NT2/D1 (cell line): ENCODE results near the gene CKS1B.

Experiments used
- SUZ12 ChIP-seq: IDR thresholded peaks from 2 replicates; pipeline ENCODE4 v1.6.1; 2011; ENCODE audit not compliant: insufficient read length, insufficient read depth; ENCODE audit errors: extremely low read depth
- YY1 ChIP-seq: IDR thresholded peaks from 2 replicates; pipeline ENCODE4 v1.6.1; 2011; ENCODE audit not compliant: insufficient read length, insufficient read depth
- ZNF274 ChIP-seq: IDR thresholded peaks from 2 replicates; pipeline ENCODE4 v1.6.1; 2011; ENCODE audit warnings: mild to moderate bottlenecking, low read depth, low read length

DNA sequence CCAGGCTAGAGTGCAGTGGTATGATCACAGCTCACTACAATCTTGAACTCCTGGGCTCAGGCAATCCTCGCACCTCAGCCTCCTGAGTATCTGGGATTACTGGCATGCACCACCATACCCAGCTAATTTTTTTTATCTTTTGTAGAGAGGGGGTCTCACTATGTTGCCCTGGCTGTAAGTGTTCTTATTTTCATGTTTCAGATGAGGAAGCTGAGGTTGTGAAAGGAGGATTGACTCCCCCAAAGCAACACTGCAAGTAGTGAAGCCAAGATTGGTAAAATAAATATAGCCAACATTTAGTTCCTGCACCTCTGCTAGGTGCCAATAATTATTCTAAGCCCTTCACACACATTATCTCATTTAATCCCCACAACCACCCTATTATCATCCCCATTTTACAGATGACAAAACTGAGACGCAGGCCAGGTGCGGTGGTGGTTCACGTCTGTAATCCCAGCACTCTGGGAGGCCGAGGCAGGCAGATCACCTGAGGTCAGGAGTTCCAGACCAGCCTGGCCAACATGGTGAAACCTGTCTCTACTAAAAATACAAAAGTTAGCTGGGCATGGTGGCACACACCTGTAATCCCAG is 40.0 kb upstream of the CKS1B start:
- TF ChIP-seq YY1 (no peak), ZNF274 (no peak), SUZ12 (no peak)
